Epithelial cell of esophagus (primary cell): ENCODE data around the gene MAN1C1.

Experiments
- DNase-seq: peaks from one replicate; pipeline ENCODE4 v3.0.0; 2010; ENCODE audit warnings: low read depth
- H3K4me3 ChIP-seq: 2 replicates; pipeline ENCODE4 v1.5.1; 2011; ENCODE audit warnings: mild to moderate bottlenecking, low read length, control low read depth
- TF ChIP-seq, protein P1 (sequence below): IDR thresholded peaks from 2 replicates; pipeline ENCODE4 v1.5.1; 2011; ENCODE audit warnings: low read depth, mild to moderate bottlenecking, low read length, control low read depth, inconsistent platforms; ENCODE audit not compliant: insufficient read depth; ENCODE audit errors: missing control alignments

The MAN1C1 gene

DNA sequence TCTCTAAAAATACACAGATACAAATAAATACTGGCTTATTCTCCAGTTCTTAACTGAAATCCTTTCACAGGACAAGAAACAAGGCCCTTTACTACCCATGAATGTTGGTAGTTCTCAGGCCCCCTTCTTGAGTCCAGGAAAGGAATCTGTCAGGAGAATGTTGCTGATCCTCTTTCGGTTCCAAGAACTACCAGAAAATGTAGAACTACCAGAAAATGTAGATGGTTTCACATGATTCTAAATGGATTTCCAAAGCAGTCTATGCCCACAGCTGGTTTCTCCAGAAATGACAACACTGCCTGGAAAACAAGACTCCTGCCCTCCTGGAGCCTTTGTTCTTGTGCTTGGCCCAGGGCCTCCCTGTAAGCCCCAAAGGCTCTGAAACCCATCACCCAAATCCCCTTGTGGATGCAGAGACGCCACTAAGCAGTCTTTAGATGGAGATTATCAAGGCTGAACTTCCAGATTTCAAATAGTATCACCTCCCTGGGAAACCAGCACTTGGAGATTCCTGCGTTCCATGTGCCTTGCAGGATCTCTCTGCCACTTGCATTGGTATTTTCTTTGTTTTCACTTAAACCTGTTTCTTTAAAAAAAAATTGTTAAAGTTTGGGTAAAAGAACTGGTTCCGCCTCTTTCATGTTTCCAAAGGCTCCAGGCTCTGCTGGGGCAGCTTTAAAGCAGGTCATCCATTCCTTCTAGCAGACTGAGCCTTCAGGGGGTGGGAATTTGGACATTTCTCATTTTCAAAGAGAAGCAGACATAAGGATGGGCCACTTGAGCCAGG is 53.4 kb downstream of the MAN1C1 start:
- no peak overlapping the region for H3K4me3 ChIP-seq
- no peak for DNase-seq
- TF ChIP-seq, protein P1, sequence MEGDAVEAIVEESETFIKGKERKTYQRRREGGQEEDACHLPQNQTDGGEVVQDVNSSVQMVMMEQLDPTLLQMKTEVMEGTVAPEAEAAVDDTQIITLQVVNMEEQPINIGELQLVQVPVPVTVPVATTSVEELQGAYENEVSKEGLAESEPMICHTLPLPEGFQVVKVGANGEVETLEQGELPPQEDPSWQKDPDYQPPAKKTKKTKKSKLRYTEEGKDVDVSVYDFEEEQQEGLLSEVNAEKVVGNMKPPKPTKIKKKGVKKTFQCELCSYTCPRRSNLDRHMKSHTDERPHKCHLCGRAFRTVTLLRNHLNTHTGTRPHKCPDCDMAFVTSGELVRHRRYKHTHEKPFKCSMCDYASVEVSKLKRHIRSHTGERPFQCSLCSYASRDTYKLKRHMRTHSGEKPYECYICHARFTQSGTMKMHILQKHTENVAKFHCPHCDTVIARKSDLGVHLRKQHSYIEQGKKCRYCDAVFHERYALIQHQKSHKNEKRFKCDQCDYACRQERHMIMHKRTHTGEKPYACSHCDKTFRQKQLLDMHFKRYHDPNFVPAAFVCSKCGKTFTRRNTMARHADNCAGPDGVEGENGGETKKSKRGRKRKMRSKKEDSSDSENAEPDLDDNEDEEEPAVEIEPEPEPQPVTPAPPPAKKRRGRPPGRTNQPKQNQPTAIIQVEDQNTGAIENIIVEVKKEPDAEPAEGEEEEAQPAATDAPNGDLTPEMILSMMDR: no peak

DNA sequence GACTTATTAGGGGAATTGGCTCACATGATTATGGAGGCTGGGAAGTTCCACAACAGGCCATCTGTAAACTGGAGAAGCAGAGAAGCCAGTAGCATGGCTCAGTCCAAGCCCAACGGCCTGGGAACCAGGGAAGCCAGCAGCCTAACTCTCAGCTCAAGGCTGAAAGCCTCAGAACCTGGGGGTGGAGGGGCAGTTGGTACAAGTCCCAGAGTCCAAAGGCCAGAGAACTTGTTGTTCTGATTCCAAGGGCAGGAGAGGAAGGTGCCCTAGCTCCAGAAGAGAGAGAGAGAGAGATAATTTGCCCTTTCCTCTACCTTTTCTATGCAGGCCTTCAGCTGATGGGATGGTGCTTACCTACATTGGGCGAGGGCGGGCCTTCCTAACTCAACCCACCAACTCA is 55.3 kb downstream of the MAN1C1 start:
- TF ChIP-seq, protein P1: no peak
- no peak overlapping the region for H3K4me3 ChIP-seq
- DNase-seq: no peak

DNA sequence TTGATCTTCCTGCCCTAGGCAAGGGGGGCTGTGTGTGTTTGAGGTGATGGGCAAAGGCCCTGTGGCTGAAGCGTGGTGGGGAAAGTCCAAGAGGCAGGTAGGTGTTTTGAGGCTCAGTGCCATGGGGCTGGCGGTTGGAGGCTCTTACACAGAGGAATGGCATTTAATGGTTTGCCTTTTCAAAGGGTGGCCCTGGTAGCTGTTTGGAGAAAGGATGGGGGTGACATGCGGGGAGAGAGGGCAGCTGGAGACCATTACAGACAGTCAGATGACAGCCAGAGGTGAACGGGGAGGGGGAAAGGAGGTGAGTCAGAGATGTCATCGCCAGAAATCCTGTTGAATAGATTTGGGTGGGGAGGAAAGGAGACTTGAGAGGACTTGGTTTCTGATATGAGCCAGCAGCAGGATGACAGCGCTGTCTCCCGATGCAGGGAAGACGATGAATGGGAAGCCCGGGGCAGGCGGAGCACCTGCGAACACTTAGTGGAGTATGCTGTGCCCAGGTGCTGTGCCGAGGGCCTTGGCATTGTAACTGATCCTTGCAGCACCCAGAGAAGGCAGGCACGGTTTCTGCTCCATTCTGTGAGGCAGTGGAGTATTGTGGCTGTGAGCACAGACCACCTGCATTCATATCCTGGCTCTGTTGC is 56.3 kb downstream of the MAN1C1 start:
- TF ChIP-seq, protein P1: no peak
- no peak overlapping the region for H3K4me3 ChIP-seq

DNA sequence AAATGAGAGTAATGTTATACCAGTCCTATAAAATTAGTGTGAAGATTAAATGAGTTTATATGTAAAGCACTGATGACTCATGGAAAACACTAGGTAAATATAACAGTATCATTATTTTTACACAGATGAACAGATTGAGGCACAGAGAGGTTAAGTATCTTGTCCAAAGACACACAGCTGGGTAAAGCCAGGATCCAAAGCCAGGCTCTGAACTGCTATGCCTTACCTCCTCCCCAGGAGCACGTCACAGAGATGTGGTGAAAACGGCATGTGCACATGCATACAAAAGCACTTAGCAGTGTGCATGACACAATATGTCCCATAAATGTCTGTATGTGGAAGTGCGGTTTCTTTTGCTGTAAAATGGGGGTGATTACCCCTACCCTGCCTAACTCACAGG is 56.9 kb downstream of the MAN1C1 start:
- DNase-seq: no peak
- TF ChIP-seq, protein P1: no peak
- no peak overlapping the region for H3K4me3 ChIP-seq

More for the DNA sequence above, 56.3 kb downstream of the MAN1C1 start:
- no peak for DNase-seq

DNA sequence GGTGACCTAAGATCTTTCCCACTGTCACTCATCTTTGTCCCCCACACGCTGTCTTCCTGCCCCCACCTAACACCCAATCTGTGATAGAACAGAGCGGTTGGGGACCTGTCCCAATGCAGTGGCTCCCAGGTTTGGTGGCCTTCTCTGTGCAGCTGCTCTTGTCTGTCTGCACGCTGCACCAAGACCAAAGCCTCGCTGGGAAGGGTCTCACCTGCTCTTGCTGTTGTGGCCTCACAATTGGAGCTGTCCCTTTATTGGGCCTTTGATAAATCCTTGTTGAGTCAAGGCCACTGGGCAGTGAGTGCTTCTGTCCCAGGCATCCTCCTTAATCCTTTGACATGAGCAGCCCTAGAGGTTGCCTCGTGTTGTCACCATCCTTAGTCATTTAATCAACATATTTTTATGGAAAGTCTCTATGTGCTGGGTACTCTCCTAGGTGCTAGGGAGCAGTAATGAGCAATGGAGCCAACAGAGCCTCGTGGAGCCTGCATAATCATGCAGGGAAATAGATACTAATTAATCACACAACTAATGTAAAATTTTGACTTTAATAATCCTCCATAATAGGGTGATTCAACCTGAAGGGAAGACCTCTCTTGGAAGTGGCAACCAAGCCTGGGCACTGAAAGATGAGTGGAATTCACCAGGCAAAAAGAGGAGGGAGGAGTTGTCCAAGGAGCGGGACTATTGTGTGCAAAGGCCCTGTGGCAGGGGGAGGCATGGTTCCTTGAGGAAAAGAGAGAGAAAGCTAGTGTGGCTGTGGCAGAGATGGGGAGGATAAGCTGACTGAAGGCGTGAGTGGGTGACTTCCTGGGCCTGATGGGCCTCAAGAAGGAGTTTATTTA is 57.6 kb downstream of the MAN1C1 start:
- TF ChIP-seq, protein P1: no peak
- no peak overlapping the region for H3K4me3 ChIP-seq
- no peak for DNase-seq

DNA sequence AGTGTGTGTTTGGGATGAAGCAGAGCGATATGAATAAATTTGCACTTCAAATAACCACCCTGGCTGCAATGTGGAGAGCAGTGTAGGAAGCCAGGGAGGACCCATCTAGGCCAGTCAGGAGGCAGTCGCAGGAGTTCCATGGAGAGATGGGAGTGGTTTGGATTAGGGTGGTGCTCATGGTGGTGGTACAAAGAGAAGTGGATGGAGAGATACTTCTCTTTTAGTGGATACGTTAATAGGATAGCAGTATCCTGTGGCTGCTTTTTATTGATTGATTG is 58.2 kb downstream of the MAN1C1 start:
- no peak overlapping the region for H3K4me3 ChIP-seq
- TF ChIP-seq, protein P1: no peak
- DNase-seq: no peak
